HG03558 (cell line): ENCODE data around the gene ATF5.
"Not testable (repeated sequence)": the region's sequence is repeated elsewhere in the genome, so short reads cannot be mapped to it uniquely, and the experiment has no call there.

Experiments
- ATAC-seq: cut with Tn5 transposase; IDR thresholded peaks from one replicate; pipeline ENCODE4 v1.9.1; 2021; ENCODE audit warnings: moderate number of reproducible peaks; ENCODE audit not compliant: unreplicated experiment; ENCODE audit errors: extremely low read depth

Gene ATF5

GRCh38 chr19:49968279-49968922, 39.4 kb downstream of the ATF5 start:
- ATAC-seq, result no peak

GRCh38 chr19:49969355-49969754, 40.4 kb downstream of the ATF5 start:
- ATAC-seq, result not testable (repeated sequence)

- ATAC-seq, result no peak
Observed at GRCh38 chr19:49971991-49972411, 43.0 kb downstream of the ATF5 start.

- ATAC-seq, result no peak
Observed at GRCh38 chr19:49972841-49973240, 43.8 kb downstream of the ATF5 start.

GRCh38 chr19:49973987-49974386, 45.0 kb downstream of the ATF5 start:
- ATAC-seq, result no peak

- ATAC-seq, result no peak
Observed at GRCh38 chr19:49975051-49975450, 46.0 kb downstream of the ATF5 start.

- no peak for ATAC-seq
Observed at GRCh38 chr19:49976496-49976895, 47.5 kb downstream of the ATF5 start.

GRCh38 chr19:49977076-49977475, 48.1 kb downstream of the ATF5 start:
- ATAC-seq, result no peak

GRCh38 chr19:49977881-49978280, 48.9 kb downstream of the ATF5 start:
- no peak for ATAC-seq

GRCh38 chr19:49978324-49978723, 49.3 kb downstream of the ATF5 start:
- no peak for ATAC-seq

DNA sequence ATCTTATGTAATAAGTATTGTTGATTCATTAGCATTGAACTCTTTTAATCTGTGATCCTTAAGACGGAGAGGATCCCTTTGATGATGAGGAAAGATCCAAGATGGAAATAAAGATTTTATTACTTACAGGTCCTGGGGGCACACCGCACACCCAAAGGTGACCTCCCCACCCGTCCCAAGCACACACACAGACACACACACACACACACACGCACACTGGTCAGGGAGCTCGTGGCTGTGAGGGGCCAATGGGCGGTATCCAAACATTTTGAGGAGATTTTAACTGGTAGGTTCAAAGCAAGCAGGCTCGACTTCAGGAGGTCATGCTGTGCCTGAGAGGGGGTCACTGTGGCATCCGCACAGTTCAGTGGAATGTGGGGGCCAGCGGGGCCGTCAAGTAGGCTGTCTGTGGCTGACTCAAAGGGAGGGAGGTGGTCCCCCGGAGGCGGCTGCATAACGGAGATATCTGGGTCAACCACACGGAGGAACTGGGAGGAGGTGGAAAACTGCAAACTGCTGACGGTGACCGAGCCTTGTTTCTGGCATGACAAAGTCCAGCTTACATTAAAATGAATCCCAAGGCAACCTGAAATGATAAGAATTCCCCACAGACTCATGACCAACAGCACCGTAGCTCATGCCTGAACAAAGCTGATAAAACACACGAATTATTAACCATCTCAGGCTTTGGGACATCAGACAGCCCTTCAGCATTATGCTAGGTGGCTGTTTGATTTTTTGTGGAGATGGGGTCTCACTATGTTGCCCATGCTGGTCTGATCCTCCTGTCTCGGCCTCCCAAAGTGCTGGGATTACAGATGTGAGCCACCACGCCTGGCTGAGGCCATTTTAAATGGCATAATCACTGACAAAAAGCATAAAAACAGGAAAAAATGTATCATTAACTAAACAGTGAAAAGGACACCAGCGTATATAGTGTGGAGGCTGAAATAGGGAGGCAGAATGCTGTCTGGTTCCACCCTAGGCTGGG, 52.9 kb downstream of the ATF5 start:
- no peak for ATAC-seq
